IMR-90 (cell line): Measurements from ENCODE around the gene ATP2A3.

Source experiments
- BHLHE40 ChIP-seq: fragments of 150-350 bp; IDR thresholded peaks from 2 replicates; pipeline ENCODE4 v1.6.1; 2016; ENCODE audit warnings: mild to moderate bottlenecking, low read depth, low read length
- CEBPB ChIP-seq: IDR thresholded peaks from 2 replicates; pipeline ENCODE4 v1.6.1; 2012; ENCODE audit warnings: low read depth, low read length, improper control_type of control experiment
- FOS ChIP-seq: fragments of 150-350 bp; IDR thresholded peaks from 2 replicates; pipeline ENCODE4 v1.6.1; 2016; ENCODE audit warnings: low read depth, low read length
- MAFK ChIP-seq: IDR thresholded peaks from 2 replicates; pipeline ENCODE4 v1.6.1; 2012; ENCODE audit warnings: low read depth, low read length, improper control_type of control experiment
- MAZ ChIP-seq: IDR thresholded peaks from 2 replicates; pipeline ENCODE4 v1.6.1; 2012; ENCODE audit warnings: low read depth, mild to moderate bottlenecking, low read length, improper control_type of control experiment, moderate library complexity, borderline replicate concordance
- MXI1 ChIP-seq: IDR thresholded peaks from 2 replicates; pipeline ENCODE4 v1.6.1; 2012; ENCODE audit warnings: low read depth, mild to moderate bottlenecking, low read length, moderate library complexity, borderline replicate concordance
- POLR2A ChIP-seq: IDR thresholded peaks from 2 replicates; pipeline ENCODE4 v1.6.1; 2012; ENCODE audit warnings: mild to moderate bottlenecking, low read depth, low read length
- RFX5 ChIP-seq: IDR thresholded peaks from 2 replicates; pipeline ENCODE4 v1.8.0; 2012; ENCODE audit warnings: low read depth, mild to moderate bottlenecking, low read length, moderate library complexity
- TF ChIP-seq, protein P1 (sequence below): conservative IDR thresholded peaks from 2 replicates; pipeline ENCODE4 v1.5.1; 2012; ENCODE audit warnings: mild to moderate bottlenecking, low read depth, low read length, improper control_type of control experiment
- TF ChIP-seq, protein P2 (sequence below): fragments of 150-350 bp; IDR thresholded peaks from 2 replicates; pipeline ENCODE4 v1.6.1; 2016; ENCODE audit warnings: low read depth, mild to moderate bottlenecking, low read length, moderate library complexity, borderline replicate concordance
- TF ChIP-seq, protein P3 (sequence below): fragments of 150-350 bp; IDR thresholded peaks from 2 replicates; pipeline ENCODE4 v1.6.1; 2017; ENCODE audit warnings: mild to moderate bottlenecking, antibody characterized with exemption, low read length, low read depth

DNA sequence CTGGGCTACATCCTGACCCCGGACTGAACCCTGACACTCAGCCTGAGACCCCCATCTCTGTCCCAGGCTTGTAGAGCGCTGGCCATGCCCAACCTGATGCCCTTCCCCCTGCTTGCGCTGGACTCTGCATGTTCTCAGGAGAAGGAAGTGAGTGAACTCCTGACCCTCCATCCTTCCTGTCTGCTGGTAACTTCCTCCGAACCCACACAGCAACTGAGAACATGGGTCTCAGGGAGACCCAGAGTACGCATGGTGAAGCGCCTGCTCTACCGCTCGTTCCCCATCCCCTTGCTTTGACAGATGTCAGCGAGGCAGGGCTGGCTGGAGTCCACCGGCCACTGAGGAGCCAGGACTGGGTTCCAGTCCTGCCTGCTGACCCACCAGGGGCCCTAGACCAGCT, 77.5 kb downstream of the ATP2A3 start:
- TF ChIP-seq RFX5 (no peak), BHLHE40 (no peak), MXI1 (no peak), FOS (no peak), MAFK (no peak), POLR2A (no peak), MAZ (no peak), CEBPB (no peak)
- TF ChIP-seq, protein P1, sequence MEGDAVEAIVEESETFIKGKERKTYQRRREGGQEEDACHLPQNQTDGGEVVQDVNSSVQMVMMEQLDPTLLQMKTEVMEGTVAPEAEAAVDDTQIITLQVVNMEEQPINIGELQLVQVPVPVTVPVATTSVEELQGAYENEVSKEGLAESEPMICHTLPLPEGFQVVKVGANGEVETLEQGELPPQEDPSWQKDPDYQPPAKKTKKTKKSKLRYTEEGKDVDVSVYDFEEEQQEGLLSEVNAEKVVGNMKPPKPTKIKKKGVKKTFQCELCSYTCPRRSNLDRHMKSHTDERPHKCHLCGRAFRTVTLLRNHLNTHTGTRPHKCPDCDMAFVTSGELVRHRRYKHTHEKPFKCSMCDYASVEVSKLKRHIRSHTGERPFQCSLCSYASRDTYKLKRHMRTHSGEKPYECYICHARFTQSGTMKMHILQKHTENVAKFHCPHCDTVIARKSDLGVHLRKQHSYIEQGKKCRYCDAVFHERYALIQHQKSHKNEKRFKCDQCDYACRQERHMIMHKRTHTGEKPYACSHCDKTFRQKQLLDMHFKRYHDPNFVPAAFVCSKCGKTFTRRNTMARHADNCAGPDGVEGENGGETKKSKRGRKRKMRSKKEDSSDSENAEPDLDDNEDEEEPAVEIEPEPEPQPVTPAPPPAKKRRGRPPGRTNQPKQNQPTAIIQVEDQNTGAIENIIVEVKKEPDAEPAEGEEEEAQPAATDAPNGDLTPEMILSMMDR, result no peak
- TF ChIP-seq, protein P2, sequence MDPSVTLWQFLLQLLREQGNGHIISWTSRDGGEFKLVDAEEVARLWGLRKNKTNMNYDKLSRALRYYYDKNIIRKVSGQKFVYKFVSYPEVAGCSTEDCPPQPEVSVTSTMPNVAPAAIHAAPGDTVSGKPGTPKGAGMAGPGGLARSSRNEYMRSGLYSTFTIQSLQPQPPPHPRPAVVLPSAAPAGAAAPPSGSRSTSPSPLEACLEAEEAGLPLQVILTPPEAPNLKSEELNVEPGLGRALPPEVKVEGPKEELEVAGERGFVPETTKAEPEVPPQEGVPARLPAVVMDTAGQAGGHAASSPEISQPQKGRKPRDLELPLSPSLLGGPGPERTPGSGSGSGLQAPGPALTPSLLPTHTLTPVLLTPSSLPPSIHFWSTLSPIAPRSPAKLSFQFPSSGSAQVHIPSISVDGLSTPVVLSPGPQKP, result no peak
- TF ChIP-seq, protein P3, sequence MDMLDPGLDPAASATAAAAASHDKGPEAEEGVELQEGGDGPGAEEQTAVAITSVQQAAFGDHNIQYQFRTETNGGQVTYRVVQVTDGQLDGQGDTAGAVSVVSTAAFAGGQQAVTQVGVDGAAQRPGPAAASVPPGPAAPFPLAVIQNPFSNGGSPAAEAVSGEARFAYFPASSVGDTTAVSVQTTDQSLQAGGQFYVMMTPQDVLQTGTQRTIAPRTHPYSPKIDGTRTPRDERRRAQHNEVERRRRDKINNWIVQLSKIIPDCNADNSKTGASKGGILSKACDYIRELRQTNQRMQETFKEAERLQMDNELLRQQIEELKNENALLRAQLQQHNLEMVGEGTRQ, result no peak
